Mononuclear cell (primary cell): Measurements from ENCODE around the gene POLN. TPM values are rescaled to one million over a fixed set of nuclear protein-coding genes. Genes with fewer than 3 reads are reported as not detected.
"Not testable (repeated sequence)": the region's sequence is repeated elsewhere in the genome, so short reads cannot be mapped to it uniquely, and the experiment has no call there.

ENCODE experiments used
- H3K27me3 ChIP-seq: 2 replicates; pipeline ENCODE4 v1.6.0; 2011; ENCODE audit warnings: low read length, control low read depth; ENCODE audit not compliant: insufficient read depth
- H3K4me1 ChIP-seq: 2 replicates; pipeline ENCODE4 v1.5.1; 2011; ENCODE audit warnings: mild to moderate bottlenecking, low read length, control low read depth; ENCODE audit not compliant: insufficient read depth
- H3K4me3 ChIP-seq: 2 replicates; pipeline ENCODE4 v1.5.1; 2011; ENCODE audit warnings: mild to moderate bottlenecking, low read length, moderate library complexity
- H3K9me3 ChIP-seq: 2 replicates; pipeline ENCODE4 v1.5.1; 2011; ENCODE audit warnings: low read depth, mild to moderate bottlenecking, control low read depth, low read length
- total RNA-seq: library from RNA; depleted of rRNA; stranded (reverse); fragments of >200 nt; gene quantifications from one replicate; pipeline ENCODE4 v1.2.3, GENCODE V29; 2012

Gene POLN
- total RNA-seq, 1 donor = 1.4 TPM

DNA sequence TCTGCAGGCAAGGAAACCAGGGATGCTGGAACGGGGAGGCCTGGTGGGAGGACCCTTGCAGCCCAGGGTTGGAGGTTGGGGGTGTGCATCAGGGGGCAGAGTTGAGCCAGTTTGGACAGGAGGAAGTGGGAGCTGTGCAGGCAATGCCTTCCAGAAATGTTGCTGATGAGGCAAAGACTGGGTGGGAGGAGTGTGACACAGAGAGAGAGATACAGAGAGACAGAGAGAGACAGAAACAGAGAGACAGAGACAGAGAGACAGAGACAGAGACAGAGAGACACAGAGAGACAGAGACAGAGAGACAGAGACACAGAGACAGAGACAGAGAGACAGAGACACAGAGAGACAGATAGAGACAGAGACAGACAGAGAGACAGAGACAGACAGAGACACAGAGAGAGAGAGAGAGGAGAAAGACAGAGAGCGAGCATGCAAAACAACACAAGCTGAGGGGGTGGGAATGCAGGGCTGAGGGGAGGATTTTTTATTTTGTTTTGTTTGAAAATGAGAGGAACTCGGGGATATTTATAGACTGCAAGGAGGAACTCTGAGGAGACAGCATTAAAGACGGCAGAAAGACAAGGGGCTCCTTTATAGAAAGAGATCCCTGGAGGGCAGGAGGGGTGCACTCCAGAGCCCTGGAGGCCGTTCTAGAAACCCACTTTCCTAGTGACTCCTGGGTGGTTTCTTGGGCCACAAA, 1.9 kb upstream of the POLN start:
- H3K9me3 ChIP-seq = no peaks in the 10 kb centered on the region
- H3K27me3 ChIP-seq = no peaks in the 10 kb centered on the region
- H3K4me1 ChIP-seq = peaks cover 44% of the 10 kb centered on the region
- H3K4me3 ChIP-seq = no peak overlapping the region

DNA sequence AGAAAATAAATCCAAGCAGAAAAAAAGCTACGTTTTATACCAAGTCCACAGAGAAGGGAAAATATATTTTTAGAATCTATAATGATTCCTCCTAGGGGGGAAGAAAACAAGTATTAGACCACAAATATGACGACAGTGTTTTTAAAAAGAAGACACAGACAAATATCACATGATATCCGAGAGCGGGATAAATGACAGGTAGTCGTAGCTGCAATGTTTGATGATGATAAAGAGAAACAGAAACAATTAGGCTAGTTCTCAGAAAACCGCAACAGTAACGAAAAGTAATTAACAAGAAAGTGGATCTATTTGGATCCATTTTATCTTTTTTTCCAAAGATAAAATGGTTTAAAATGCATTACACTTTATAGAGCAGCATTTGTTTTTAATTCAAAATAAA, 918 bp downstream of the POLN start:
- H3K27me3 ChIP-seq = no peaks in the 10 kb centered on the region
- H3K4me3 ChIP-seq = peak overlapping the region; percentile 94
- H3K9me3 ChIP-seq = no peaks in the 10 kb centered on the region
- H3K4me1 ChIP-seq = peaks cover 52% of the 10 kb centered on the region

DNA sequence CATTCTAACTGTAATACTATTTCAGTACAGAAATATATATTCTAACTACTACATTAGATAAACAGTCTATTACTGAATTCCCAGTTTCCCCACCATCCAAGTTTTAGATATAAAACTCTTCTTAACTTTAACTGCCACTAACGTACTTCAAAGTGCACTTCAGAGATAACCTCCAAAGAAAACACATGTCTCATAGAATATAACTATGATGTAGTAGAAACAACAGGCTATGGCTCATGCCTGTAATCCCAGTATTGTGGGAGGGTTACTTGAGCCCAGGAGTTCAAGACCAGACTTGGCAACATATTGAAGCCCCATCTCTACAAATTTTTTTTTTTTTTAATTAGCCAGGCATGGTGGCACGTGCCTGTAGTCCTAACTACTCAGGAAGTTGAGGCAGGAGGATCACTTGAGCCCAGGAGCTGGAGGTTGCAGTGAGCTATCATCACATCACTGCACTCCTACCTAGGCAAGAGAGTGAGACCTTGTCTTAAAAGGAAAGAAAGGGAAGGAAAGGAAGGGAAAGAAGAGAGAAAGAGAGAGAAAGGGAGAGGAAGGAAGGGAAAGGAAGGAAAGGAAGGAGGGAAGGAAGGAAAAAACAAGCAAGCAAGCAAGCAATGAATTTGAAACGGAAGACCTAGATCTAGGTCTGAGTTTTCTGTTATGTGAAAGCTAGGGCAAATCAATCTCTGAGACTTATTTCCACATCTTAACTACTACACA, 4.8 kb downstream of the POLN start:
- Histone ChIP-seq H3K4me1 (peaks cover 32% of the 10 kb centered on the region), H3K4me3 (no peak overlapping the region), H3K27me3 (no peaks in the 10 kb centered on the region), H3K9me3 (no peaks in the 10 kb centered on the region)

DNA sequence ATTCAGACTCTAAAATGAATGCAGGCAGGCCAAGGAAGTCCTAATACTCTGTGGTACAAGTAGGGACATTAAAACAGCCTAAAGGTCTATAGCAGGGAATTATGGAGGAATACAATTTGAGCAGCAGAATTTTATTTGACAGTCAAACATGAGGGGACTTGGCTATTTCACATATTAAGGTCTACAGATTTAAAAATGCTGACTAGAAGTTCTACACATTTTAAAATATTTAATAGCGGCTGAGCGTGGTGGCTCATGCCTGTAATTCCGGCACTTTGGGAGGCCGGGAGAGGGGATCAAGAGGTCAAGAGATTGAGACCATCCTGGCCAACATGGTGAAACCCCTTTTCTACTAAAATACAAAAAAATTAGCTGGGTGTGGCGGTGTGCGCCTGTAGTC, 10.8 kb downstream of the POLN start:
- H3K4me1 ChIP-seq = no peaks in the 10 kb centered on the region
- H3K4me3 ChIP-seq = no peak overlapping the region

DNA sequence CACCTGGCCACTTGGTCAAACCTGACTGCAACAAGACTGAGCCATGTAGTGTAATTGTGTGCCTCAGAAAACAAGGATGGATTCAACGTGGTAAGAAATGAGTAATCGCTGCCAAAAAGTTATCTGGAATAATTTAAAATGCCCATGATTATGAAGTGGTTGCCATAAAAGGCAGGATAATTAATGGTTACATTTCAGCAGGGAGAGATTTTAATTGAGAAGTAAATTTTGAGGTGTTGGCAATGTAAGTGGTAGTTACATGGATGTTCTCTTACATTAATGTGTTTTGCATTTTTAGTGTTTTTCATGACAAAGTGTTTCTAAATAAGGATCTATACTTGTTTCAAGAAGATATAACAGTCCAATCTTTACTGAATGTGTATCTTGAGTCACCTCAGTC, 15.7 kb downstream of the POLN start:
- Histone ChIP-seq H3K9me3 (no peaks in the 10 kb centered on the region), H3K27me3 (no peaks in the 10 kb centered on the region), H3K4me1 (no peaks in the 10 kb centered on the region), H3K4me3 (no peak overlapping the region)

More for the DNA sequence above, 10.8 kb downstream of the POLN start:
- no peaks in the 10 kb centered on the region for H3K27me3 ChIP-seq
- no peaks in the 10 kb centered on the region for H3K9me3 ChIP-seq

DNA sequence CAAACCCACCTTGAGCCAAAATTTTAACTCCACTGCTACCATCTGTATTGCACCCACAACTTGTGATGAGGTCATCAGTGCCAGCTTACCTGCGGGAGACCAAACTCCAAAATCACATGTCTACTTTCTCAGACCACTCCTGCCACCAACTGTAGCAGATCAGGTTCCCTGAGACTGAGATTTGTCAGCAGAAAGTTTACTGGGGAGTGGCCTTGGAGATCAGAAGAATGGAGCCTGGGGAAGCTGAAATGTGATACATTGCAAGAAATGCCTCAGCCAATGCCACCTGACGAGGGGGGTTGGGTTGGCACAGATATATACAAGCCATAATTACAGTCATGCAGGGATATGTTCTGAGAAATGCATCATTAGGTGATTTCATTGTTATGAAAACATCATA, 19.1 kb downstream of the POLN start:
- no peaks in the 10 kb centered on the region for H3K27me3 ChIP-seq
- H3K4me3 ChIP-seq = no peak overlapping the region
- no peaks in the 10 kb centered on the region for H3K9me3 ChIP-seq
- peaks cover 4% of the 10 kb centered on the region for H3K4me1 ChIP-seq

DNA sequence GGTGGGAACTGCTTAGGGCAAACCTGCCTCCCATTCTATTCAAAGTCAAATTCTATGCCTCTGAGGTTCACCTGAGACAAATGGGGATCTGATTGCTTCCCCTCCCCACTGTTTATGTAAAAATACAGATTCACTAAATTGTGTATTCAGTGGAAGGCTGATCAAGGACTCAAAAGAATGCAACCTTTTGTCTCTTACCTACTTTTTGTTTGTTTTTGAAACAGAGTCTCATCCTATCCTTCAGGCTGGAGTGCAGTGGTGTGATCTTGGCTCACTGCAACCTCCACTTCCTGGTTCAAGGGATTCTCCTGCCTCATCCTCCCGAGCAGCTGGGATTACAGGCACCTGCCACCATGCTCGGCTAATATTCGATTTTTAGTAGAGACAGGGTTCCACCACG, 20.5 kb downstream of the POLN start:
- not testable (repeated sequence) for H3K4me1 ChIP-seq, H3K27me3 ChIP-seq, H3K9me3 ChIP-seq, H3K4me3 ChIP-seq

DNA sequence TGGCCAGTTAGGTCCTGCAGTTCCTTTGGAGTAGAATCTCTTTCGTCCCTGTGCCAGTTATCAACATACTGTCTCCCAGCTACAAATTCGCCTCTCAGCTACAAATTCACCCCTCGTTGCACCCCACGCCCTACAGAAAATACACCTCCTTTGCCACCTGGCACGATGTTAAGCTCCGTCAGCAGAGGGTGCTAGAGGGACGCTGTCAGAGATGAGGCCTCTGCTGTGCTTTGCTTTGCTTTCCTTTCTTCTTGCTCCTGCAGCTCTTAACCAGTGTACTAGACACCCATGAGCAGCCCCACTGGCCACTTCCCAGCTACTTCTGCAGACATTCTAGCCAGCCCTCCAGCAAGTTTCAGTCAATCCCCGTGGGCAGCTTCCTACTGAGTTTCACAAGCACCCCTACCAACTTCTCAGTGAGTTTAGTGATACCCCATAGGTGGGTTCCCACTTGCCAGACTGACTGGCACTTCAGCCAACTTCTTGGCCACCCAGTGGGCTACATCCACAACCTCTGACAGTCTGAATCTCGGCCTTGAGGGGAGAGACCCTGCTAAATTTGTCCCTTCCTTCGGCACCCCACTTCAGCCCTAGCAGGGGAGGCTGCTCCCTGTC, 21.8 kb downstream of the POLN start:
- H3K9me3 ChIP-seq = no peaks in the 10 kb centered on the region
- peaks cover 4% of the 10 kb centered on the region for H3K4me1 ChIP-seq
- H3K27me3 ChIP-seq = no peaks in the 10 kb centered on the region
- no peak overlapping the region for H3K4me3 ChIP-seq

DNA sequence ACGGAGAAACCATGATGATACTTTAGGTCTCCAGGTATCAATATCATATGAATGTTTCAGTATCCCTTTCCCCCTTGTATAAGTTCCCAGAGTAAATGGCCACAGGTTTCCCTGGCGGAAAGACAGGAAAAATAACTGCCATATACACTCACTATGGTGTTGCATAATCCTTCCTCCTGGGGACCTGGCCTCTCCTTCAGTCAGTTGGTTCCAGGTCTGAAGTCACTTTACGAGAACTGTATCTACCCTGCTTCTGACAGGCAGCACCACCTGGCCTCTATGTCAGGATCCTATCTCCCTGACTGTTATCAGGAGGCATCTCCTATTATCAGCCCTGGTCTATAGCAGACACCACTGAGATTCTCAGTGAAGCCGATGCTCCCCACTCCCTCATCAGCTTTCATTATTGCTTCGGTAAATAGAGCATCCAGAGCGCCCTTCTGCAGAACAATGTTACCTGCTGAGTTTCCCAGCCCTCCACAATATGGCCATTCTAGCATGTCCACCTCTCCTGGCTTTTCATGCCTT, 22.6 kb downstream of the POLN start:
- H3K27me3 ChIP-seq = no peaks in the 10 kb centered on the region
- H3K9me3 ChIP-seq = no peaks in the 10 kb centered on the region
- H3K4me1 ChIP-seq = peaks cover 4% of the 10 kb centered on the region
- H3K4me3 ChIP-seq = no peak overlapping the region

DNA sequence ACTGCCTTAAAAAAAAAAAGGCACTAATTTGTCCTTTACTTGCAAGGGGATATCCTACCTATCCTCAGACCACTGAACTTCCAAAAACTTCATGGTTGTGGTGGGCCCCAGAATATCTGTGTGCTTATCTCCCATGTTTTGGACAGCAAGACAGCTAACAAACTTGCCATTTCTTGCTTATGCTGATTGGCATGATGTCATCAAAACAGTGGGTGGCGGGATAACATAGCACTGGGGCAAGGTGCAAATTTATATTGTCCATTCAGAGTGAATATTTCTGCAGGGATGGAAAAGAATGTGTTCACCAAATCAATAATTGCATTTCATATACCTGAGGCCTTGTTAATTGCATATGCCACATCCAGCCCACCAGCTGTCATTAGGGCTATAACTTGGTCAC, 23.5 kb downstream of the POLN start:
- Histone ChIP-seq H3K4me1 (peaks cover 4% of the 10 kb centered on the region), H3K4me3 (no peak overlapping the region), H3K9me3 (no peaks in the 10 kb centered on the region), H3K27me3 (no peaks in the 10 kb centered on the region)

DNA sequence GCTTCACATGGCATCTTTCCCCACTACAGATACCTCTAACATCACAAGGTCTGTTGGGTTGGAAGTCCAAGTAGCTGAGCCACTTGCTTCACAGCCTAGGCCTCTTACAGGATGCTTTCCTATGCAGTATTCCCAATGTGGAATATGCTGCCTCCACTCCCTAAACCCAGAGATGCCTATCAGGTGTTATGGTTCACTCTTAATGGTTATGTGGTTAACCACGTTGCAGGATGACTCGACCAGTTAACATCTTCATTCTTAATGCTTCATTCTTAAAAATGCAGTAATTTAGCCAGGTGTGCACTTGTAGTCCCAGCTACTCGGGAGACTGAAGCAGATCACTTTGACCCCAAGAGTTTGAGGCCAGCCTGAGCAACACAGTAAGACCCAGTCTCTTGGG, 24.2 kb downstream of the POLN start:
- Histone ChIP-seq H3K9me3 (no peaks in the 10 kb centered on the region), H3K4me1 (peaks cover 4% of the 10 kb centered on the region), H3K4me3 (no peak overlapping the region), H3K27me3 (no peaks in the 10 kb centered on the region)

DNA sequence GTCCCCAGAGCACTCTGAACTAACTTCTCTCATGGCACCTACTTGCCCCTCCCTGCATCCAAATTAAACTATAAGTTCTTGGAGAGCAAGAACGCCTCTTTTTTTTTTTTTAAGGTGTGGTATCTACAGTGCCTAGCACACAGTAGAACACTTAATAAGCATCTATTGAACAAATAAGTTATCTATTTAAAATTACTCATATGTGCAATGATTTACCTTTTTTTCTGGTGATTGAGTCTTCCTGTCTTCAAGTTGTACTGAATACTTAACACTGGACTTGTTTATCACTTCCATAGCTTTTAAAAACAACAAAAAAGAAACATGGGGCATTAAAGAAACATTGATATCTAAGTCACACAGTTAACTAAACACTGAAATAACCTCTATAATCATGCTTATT, 29.1 kb downstream of the POLN start:
- Histone ChIP-seq H3K9me3 (no peaks in the 10 kb centered on the region), H3K4me1 (no peaks in the 10 kb centered on the region), H3K4me3 (no peak overlapping the region), H3K27me3 (no peaks in the 10 kb centered on the region)

DNA sequence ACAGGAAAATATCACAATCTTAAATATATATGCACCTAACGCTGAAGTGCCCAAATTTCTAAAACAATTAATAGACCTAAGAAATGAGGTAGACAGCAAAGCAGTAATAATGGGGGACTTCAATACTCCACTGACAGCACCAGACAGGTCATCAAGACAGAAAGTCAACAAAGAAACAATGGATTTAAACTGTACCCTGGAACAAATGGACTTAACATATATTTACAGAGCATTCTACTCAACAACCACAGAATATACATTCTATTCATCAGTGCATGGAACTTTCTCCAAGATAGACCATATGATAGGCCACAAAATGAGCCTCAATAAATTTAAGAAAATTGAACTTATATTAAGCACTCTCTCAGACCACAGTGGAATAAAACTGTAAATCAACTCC, 39.1 kb downstream of the POLN start:
- H3K9me3 ChIP-seq, H3K27me3 ChIP-seq, H3K4me1 ChIP-seq, H3K4me3 ChIP-seq: not testable (repeated sequence)

DNA sequence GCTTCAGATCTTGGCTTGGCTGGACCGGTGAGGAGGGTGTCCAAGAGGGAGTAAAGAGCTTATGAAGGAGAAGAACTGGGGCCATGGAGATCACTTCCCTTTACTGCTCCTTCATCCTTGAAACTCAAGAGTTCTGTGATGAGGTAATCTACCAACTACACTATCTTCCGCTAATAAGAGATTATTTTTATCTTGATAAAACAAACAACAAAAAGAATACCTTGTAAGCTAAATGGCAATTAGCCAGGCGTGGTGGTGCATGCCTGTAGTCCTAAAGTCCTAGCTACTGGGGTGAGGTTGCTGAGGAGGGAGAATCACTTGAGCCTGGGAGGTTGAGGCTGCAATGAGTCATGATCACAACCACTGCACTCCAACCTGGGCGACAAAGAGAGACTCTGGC, 47.4 kb downstream of the POLN start:
- H3K4me1 ChIP-seq = no peaks in the 10 kb centered on the region
- no peak overlapping the region for H3K4me3 ChIP-seq
- no peaks in the 10 kb centered on the region for H3K9me3 ChIP-seq
- no peaks in the 10 kb centered on the region for H3K27me3 ChIP-seq

DNA sequence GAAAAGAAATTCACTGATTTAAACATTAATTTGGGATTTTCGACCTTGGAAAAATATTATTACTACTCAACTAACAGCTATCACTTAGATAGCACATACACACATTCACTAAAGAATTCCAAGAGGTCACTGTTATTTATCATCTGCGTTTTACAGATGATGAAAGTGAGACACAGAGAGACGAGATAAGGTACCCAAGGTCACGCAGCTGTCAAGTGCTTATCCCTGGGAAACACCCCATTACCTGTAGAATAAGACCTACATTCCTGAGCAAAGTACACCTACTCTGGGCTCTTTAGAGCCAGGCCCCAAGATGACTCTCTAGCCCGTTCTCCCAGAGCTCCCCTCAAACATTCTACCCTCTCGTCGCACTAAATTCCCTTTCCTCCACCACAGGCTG, 48.6 kb downstream of the POLN start:
- Histone ChIP-seq H3K4me1 (no peaks in the 10 kb centered on the region), H3K9me3 (no peaks in the 10 kb centered on the region)

DNA sequence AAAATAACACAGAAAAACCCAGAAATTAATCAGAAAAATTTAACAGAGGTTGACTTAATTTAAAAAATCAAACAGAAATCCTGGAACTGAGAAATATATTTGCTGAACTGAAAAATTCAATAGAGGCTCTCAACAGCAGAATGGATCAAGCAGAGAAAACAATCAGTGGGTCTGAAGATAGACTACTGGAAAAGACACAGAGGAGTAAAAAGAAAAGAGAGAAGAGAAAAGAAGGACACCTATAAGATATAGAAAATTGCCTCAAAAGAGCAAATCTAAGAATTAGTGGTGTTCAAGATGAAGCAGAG, 55.1 kb downstream of the POLN start:
- Histone ChIP-seq H3K4me1 (no peaks in the 10 kb centered on the region), H3K27me3 (no peaks in the 10 kb centered on the region), H3K4me3 (no peak overlapping the region), H3K9me3 (no peaks in the 10 kb centered on the region)

More for the DNA sequence above, 48.6 kb downstream of the POLN start:
- no peaks in the 10 kb centered on the region for H3K27me3 ChIP-seq
- H3K4me3 ChIP-seq = no peak overlapping the region
